ENCODE results near the gene ALAD.

DNA sequence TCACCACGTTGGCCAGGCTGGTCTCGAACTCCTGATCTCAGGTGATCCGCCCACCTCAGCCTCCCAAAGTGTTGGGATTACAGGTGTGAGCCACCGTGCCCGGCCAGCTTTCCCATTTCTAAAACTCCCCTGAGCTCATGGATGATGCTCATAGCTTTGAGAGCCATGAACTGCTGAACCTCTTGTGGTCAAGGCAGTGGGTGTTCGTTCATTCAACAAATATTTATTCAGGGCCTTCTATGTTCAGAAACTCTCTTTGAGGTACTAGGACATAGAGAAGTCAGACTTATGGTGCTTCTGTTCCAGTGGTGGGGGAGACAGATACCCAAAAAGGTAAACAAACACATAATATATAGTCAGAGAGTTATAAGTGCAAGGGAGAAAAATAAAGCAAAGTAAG, 49.1 kb downstream of the ALAD start:
- TF ChIP-seq TRIM24 (CRISPR knock-in tag; IDR thresholded peaks at IDR 0.05), result no peak
- no peak for TF ChIP-seq SNAPC5 (CRISPR knock-in tag; IDR thresholded peaks at IDR 0.05; ENCODE audit: borderline replicate concordance)
- TF ChIP-seq NR2C2 (CRISPR knock-in tag; IDR thresholded peaks at IDR 0.05; ENCODE audit: borderline replicate concordance), result no peak
- TF ChIP-seq NR2F1 (CRISPR knock-in tag; IDR thresholded peaks at IDR 0.05), result peak in 1 of 2 experiments; percentile 68; a peak in 2 of 4 replicates
- no peak for TF ChIP-seq RBAK (CRISPR knock-in tag; IDR thresholded peaks at IDR 0.05)
- TF ChIP-seq RFXANK (CRISPR knock-in tag; IDR thresholded peaks at IDR 0.05), result no peak
- TF ChIP-seq MED1 (CRISPR knock-in tag; IDR thresholded peaks at IDR 0.05), result no peak
- TF ChIP-seq CTCF (CRISPR knock-in tag; IDR thresholded peaks at IDR 0.05), result no peak

All from HepG2 (cell line).